OCI-LY3 (cell line): Measurements from ENCODE around the gene TPX2.

Experiments used
- CTCF ChIP-seq: fragments of 200-600, 300-600 bp; sonication (generic); IDR thresholded peaks from 2 replicates; pipeline ENCODE4 v1.5.1; 2014; ENCODE audit warnings: antibody characterized with exemption, low read length, low read depth
- EZH2phosphoT487 ChIP-seq: fragments of 200-600 bp; shearing (Covaris generic); IDR thresholded peaks from 2 replicates; pipeline ENCODE4 v1.6.1; 2018; ENCODE audit warnings: antibody characterized with exemption, mixed run types, low read depth

DNA sequence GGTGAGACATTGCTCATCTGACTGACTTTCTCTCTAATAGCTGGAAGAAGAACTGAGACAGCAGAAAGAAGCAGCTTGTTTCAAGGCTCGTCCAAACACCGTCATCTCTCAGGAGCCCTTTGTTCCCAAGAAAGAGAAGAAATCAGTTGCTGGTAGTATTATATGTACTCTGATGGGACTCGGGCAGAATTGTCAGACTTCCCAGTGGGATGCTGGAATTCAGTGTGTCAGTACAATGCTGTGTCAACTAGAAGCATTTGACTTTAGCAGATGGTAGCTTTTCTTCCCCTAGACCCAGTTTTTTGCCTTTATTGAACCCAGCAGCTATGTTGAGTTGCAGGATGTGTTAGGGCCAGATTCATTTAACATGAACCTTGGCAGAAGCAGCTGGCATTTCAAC, 58.3 kb downstream of the TPX2 start:
- TF ChIP-seq CTCF (no peak), EZH2phosphoT487 (no peak)
